Measurements from ENCODE around the gene MACROD2. TPM values are rescaled to one million over a fixed set of nuclear protein-coding genes. Genes with fewer than 3 reads are reported as not detected.

Gene MACROD2
- total and polyA plus RNA-seq, 11 donors = 0.54 to 5.4 (median 2.4) TPM

GRCh38 chr20:14984768-14985622, 989.7 kb downstream of the MACROD2 start:
- Histone ChIP-seq H3K4me3 (no peak overlapping the region), H3K27me3 (no peaks in the 10 kb centered on the region), H3K9me3 (peaks cover 0 to 17% (median 2%) of the 10 kb centered on the region in 12 donors), H3K36me3 (no peaks in the 10 kb centered on the region), H3K27ac (no peak overlapping the region), H3K4me1 (no peaks in the 10 kb centered on the region)
- WGBS, 4 donors = 51 to 70% (median 55%) methylated on average over 4 of the region's 4 CpGs
- DNase-seq (no peak), ATAC-seq (peak in 2 of 4 donors; percentile 37 to 70)
- intact Hi-C loops (cut with DNase I) = no loop called here
- no peak for TF ChIP-seq CTCF (IDR thresholded peaks at IDR 0.05)
- TF ChIP-seq POLR2A (IDR thresholded peaks at IDR 0.05) = no peak

GRCh38 chr20:14986026-14986655, 990.8 kb downstream of the MACROD2 start:
- H3K36me3 ChIP-seq = no peaks in the 10 kb centered on the region
- intact Hi-C loops (cut with DNase I) = no loop called here
- ATAC-seq = peak in 2 of 4 donors; percentile 49 to 58
- H3K27ac ChIP-seq = no peak overlapping the region
- no peaks in the 10 kb centered on the region for H3K27me3 ChIP-seq
- 40 to 60% (median 50%) methylated on average over 4 of the region's 4 CpGs for WGBS, 4 donors
- TF ChIP-seq CTCF (IDR thresholded peaks at IDR 0.05) (no peak), POLR2A (IDR thresholded peaks at IDR 0.05) (no peak)
- peaks cover 0 to 17% (median 2%) of the 10 kb centered on the region in 12 donors for H3K9me3 ChIP-seq
- peak in 1 of 5 donors; percentile 26 for DNase-seq
- H3K4me1 ChIP-seq = no peaks in the 10 kb centered on the region
- H3K4me3 ChIP-seq = no peak overlapping the region

GRCh38 chr20:14986656-14987055, 991.3 kb downstream of the MACROD2 start:
- H3K36me3 ChIP-seq = no peaks in the 10 kb centered on the region
- H3K4me3 ChIP-seq = no peak overlapping the region
- no peak for ATAC-seq
- TF ChIP-seq POLR2A (IDR thresholded peaks at IDR 0.05) (no peak), CTCF (IDR thresholded peaks at IDR 0.05) (no peak)
- WGBS, 4 donors = 82 to 91% (median 88%) methylated on average over 7 of the region's 7 CpGs
- no peaks in the 10 kb centered on the region for H3K27me3 ChIP-seq
- H3K9me3 ChIP-seq = peaks cover 0 to 15% (median 2%) of the 10 kb centered on the region in 12 donors
- DNase-seq = no peak
- no peaks in the 10 kb centered on the region for H3K4me1 ChIP-seq
- no peak overlapping the region for H3K27ac ChIP-seq
- intact Hi-C loops (cut with DNase I) = no loop called here
